Measurements from ENCODE around the gene CLCA1.

DNA sequence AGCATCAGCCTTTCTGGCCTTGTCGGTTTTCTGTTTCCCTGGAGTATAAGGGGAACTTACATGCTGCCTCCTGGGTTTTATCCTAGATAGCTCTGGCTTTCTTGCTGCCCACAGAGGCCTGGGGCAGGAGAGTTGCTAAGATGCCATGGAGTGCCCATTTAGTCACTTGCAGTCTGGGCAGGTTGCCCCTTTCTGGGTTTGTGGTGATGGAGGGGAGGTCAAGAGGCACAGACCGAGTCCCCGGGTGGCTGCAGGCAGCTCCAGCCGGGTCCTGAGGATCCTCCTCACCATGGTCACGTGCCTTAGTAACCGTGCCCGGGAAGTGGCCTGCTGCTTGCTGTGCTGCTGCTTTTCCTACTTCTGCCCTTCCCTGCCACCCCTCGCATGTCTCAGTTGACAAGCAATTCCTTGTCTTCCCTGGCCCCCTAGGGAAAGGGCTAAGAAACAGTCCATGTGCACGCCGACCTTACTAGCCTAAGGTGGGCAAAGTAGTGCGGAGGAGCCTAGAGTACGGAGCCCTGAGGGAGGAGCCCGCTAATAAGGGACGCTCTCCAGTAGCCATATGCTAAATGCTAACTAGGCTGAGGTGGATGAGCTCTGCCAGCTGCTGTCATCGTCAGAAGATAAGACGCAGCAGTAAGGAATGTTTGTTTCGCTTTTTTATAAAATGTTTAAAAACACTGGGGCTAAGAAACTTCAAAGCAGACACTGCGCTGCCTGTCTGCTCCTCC is 34.8 kb downstream of the CLCA1 start:
- TF ChIP-seq CTCF (IDR thresholded peaks at IDR 0.05; ENCODE audit: poor library complexity) (no peak), EZH2phosphoT487 (IDR thresholded peaks at IDR 0.05; ENCODE audit: low read depth, severe bottlenecking, unreplicated experiment) (no peak)
